Smooth muscle cell (in vitro differentiated cells): ENCODE results near the gene ACTN4. TPM values are rescaled to one million over a fixed set of nuclear protein-coding genes. Genes with fewer than 3 reads are reported as not detected.

Experiments used
- DNase-seq: peaks from one replicate; lab custom pipeline; 2025; ENCODE audit not compliant: unreplicated experiment; lab: John Stamatoyannopoulos, UW
- H2AFZ ChIP-seq: fragments of 200-600 bp; sonication (generic); 2 replicates; pipeline ENCODE4 v1.6.0; 2016; ENCODE audit warnings: antibody characterized with exemption, low read depth, mild to moderate bottlenecking
- H3F3A ChIP-seq: fragments of 200-600 bp; sonication (generic); 2 replicates; pipeline ENCODE4 v1.6.0; 2017; ENCODE audit warnings: antibody characterized with exemption, low read depth
- H3K27ac ChIP-seq: fragments of 200-600 bp; sonication (generic); 2 replicates; pipeline ENCODE4 v1.5.1; 2016; ENCODE audit warnings: low read depth, mild to moderate bottlenecking
- H3K27me3 ChIP-seq: fragments of 200-600 bp; sonication (generic); 2 replicates; pipeline ENCODE4 v1.6.1; 2016; ENCODE audit warnings: low read depth, mild to moderate bottlenecking
- H3K36me3 ChIP-seq: fragments of 200-600 bp; sonication (generic); 2 replicates; pipeline ENCODE4 v1.5.1; 2016; ENCODE audit warnings: low read depth
- H3K4me1 ChIP-seq: fragments of 200-600 bp; sonication (generic); 2 replicates; pipeline ENCODE4 v1.5.1; 2016; ENCODE audit warnings: low read depth
- H3K4me2 ChIP-seq: fragments of 200-600 bp; sonication (generic); 2 replicates; pipeline ENCODE4 v1.6.0; 2016; ENCODE audit warnings: mild to moderate bottlenecking
- H3K4me3 ChIP-seq: fragments of 200-600 bp; sonication (generic); 2 replicates; pipeline ENCODE4 v1.5.1; 2016; ENCODE audit warnings: mild to moderate bottlenecking
- H3K79me2 ChIP-seq: fragments of 200-600 bp; sonication (generic); 2 replicates; pipeline ENCODE4 v1.6.0; 2016; ENCODE audit warnings: low read depth, mild to moderate bottlenecking
- H3K9ac ChIP-seq: fragments of 200-600 bp; sonication (generic); 2 replicates; pipeline ENCODE4 v1.6.0; 2016; ENCODE audit warnings: low read depth
- H3K9me3 ChIP-seq: fragments of 200-600 bp; sonication (generic); replicated peaks from 2 replicates; pipeline ENCODE4 v1.5.1; 2016; ENCODE audit warnings: low read depth
- H4K20me1 ChIP-seq: fragments of 200-600 bp; sonication (generic); 2 replicates; pipeline ENCODE4 v1.6.0; 2016; ENCODE audit warnings: low read depth
- CTCF ChIP-seq: fragments of 200-600 bp; sonication (generic); IDR thresholded peaks from 2 replicates; pipeline ENCODE4 v1.5.1; 2017; ENCODE audit warnings: borderline replicate concordance, mild to moderate bottlenecking, antibody characterized with exemption; ENCODE audit not compliant: insufficient read depth, poor library complexity, severe bottlenecking
- WGBS: methylation state at CpG from one replicate; pipeline ENCODE4 v1.1.7; 2016; ENCODE audit warnings: low lambda C conversion rate; 5-methylcytosine and 5-hydroxymethylcytosine counted together
- polyA plus RNA-seq: library from polyadenylated mRNA; unstranded; fragments of >200 nt; fragmentation: Nextera tagmentation; extraction: Ambion mirVana; gene quantifications from 2 replicates; pipeline ENCODE4 v1.2.1, GENCODE V29; 2016
- total RNA-seq: library from RNA; depleted of rRNA; stranded (reverse); fragments of >200 nt; gene quantifications from 2 replicates; pipeline ENCODE4 v1.2.3, GENCODE V29; 2014

Gene ACTN4
- total and polyA plus RNA-seq, 2 experiments from 2014 or later = 53.8 to 311 TPM

- Histone ChIP-seq H3K9me3 (no peaks in the 10 kb centered on the region), H3K27ac (peak overlapping the region; percentile 42), H3K27me3 (no peaks in the 10 kb centered on the region), H3K4me3 (no peak overlapping the region), H3K4me1 (peaks cover 32% of the 10 kb centered on the region), H3K36me3 (no peaks in the 10 kb centered on the region), H3F3A (peaks cover 14% of the 10 kb centered on the region), H3K79me2 (peaks cover 85% of the 10 kb centered on the region), H2AFZ (no peak overlapping the region), H3K9ac (no peak overlapping the region), H4K20me1 (peaks cover 84% of the 10 kb centered on the region), H3K4me2 (no peak overlapping the region)
- no peak for DNase-seq
- no peak for TF ChIP-seq CTCF
- WGBS = 94% methylated on average over 22 of the region's 22 CpGs
Observed at GRCh38 chr19:38695832-38696728, 48.6 kb downstream of the ACTN4 start.

GRCh38 chr19:38696729-38697055 is 49.2 kb downstream of the ACTN4 start:
- Histone ChIP-seq H3K9ac (no peak overlapping the region), H3K79me2 (peaks cover 91% of the 10 kb centered on the region), H2AFZ (no peak overlapping the region), H3K27me3 (no peaks in the 10 kb centered on the region), H3K9me3 (no peaks in the 10 kb centered on the region), H3K27ac (peak overlapping the region; percentile 42), H3F3A (peaks cover 14% of the 10 kb centered on the region), H3K36me3 (no peaks in the 10 kb centered on the region), H3K4me1 (peaks cover 32% of the 10 kb centered on the region), H4K20me1 (peaks cover 90% of the 10 kb centered on the region), H3K4me3 (no peak overlapping the region), H3K4me2 (no peak overlapping the region)
- WGBS = 97% methylated on average over 6 of the region's 6 CpGs
- DNase-seq = no peak
- TF ChIP-seq CTCF = no peak

- peaks cover 12% of the 10 kb centered on the region for H3F3A ChIP-seq
- H3K9me3 ChIP-seq = no peaks in the 10 kb centered on the region
- TF ChIP-seq CTCF = no peak
- no peak overlapping the region for H3K9ac ChIP-seq
- H3K36me3 ChIP-seq = no peaks in the 10 kb centered on the region
- H3K79me2 ChIP-seq = peaks cover 95% of the 10 kb centered on the region
- no peaks in the 10 kb centered on the region for H3K27me3 ChIP-seq
- WGBS = 93% methylated on average over 6 of the region's 6 CpGs
- H3K27ac ChIP-seq = peak overlapping the region; percentile 33
- peaks cover 91% of the 10 kb centered on the region for H4K20me1 ChIP-seq
- peaks cover 29% of the 10 kb centered on the region for H3K4me1 ChIP-seq
- no peak overlapping the region for H3K4me3 ChIP-seq
- no peak overlapping the region for H2AFZ ChIP-seq
- DNase-seq = no peak
- H3K4me2 ChIP-seq = no peak overlapping the region
Observed at GRCh38 chr19:38697197-38697596, 49.7 kb downstream of the ACTN4 start.
